Measurements from ENCODE around the gene LRRC7. TPM values are rescaled to one million over a fixed set of nuclear protein-coding genes. Genes with fewer than 3 reads are reported as not detected.

LRRC7 gene
- total RNA-seq, 1 experiment from 2014 or later = not detected

GRCh38 chr1:70085521-70085920 lies 517.8 kb downstream of the LRRC7 start:
- H3K27me3 ChIP-seq (ENCODE audit: control insufficient read depth, insufficient read depth, low read length) = no peaks in the 10 kb centered on the region
- DNase-seq (ENCODE audit: low read depth, low spot score) (no peak), ATAC-seq (no peak)
- H3K4me3 ChIP-seq (ENCODE audit: low read depth in 2 of 2, low read length in 2 of 2) = no peak overlapping the region
- no peaks in the 10 kb centered on the region for H3K36me3 ChIP-seq (ENCODE audit: control insufficient read depth, insufficient read depth, low read length)
- CTCF ChIA-PET = no interaction called here
- no peaks in the 10 kb centered on the region for H3K9me3 ChIP-seq (ENCODE audit: control insufficient read depth, insufficient read depth, low read depth, low read length)
- in situ Hi-C loops (cut with HindIII; ENCODE audit: low pct_unique_long_range_greater_than_20kb, low sequenced_read_pairs) = no loop called here
- H3K4me1 ChIP-seq (ENCODE audit: control insufficient read depth, insufficient read depth, low read length) = no peaks in the 10 kb centered on the region
- no peak overlapping the region for H3K27ac ChIP-seq (ENCODE audit: low read length)
- TF ChIP-seq REST (IDR thresholded peaks at IDR 0.05; ENCODE audit: insufficient read depth in 1 of 2, low read depth in 2 of 2, low read length in 1 of 2) (no peak), TCF7L2 (IDR thresholded peaks at IDR 0.05; ENCODE audit: low read depth, low read length) (no peak), SIN3A (IDR thresholded peaks at IDR 0.05; ENCODE audit: borderline replicate concordance, insufficient read depth, low read depth, low read length) (no peak), POLR2AphosphoS5 (IDR thresholded peaks at IDR 0.05; ENCODE audit: low read depth, low read length) (no peak)
- TF ChIP-seq, protein P1, sequence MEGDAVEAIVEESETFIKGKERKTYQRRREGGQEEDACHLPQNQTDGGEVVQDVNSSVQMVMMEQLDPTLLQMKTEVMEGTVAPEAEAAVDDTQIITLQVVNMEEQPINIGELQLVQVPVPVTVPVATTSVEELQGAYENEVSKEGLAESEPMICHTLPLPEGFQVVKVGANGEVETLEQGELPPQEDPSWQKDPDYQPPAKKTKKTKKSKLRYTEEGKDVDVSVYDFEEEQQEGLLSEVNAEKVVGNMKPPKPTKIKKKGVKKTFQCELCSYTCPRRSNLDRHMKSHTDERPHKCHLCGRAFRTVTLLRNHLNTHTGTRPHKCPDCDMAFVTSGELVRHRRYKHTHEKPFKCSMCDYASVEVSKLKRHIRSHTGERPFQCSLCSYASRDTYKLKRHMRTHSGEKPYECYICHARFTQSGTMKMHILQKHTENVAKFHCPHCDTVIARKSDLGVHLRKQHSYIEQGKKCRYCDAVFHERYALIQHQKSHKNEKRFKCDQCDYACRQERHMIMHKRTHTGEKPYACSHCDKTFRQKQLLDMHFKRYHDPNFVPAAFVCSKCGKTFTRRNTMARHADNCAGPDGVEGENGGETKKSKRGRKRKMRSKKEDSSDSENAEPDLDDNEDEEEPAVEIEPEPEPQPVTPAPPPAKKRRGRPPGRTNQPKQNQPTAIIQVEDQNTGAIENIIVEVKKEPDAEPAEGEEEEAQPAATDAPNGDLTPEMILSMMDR (IDR thresholded peaks at IDR 0.05) = no peak
- intact Hi-C loops (cut with micrococcal nuclease; ENCODE audit: unreplicated experiment) = no loop called here
- BruUV-seq (replicated peaks) = no TSS peak
- POLR2A ChIA-PET = no interaction called here

DNA sequence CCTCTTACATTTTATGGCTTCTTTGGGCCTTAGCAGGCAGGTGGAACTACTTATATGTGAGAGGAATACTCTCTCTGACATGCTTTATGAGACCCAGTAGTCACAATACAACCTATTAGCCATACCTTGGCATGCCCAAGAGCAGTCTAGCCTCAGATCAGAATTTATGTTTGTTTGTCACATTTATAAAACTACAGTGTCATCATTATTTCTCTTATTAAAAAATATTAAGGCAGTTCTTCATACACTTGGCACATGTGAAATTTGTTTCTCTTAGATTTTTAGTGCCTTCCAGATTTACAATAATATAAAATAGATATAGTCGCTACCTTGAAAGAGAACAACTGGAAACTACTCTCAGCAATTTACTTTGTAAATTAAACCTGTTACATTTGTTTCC lies 519.2 kb downstream of the LRRC7 start:
- in situ Hi-C loops (cut with HindIII; ENCODE audit: low pct_unique_long_range_greater_than_20kb, low sequenced_read_pairs) = no loop called here

More for the DNA sequence above, 519.2 kb downstream of the LRRC7 start:
- BruUV-seq (replicated peaks) = no TSS peak
- H3K4me1 ChIP-seq (ENCODE audit: control insufficient read depth, insufficient read depth, low read length) = no peaks in the 10 kb centered on the region
- ATAC-seq (no peak), DNase-seq (ENCODE audit: low read depth, low spot score) (no peak)
- no peak overlapping the region for H3K4me3 ChIP-seq (ENCODE audit: low read depth in 2 of 2, low read length in 2 of 2)
- H3K36me3 ChIP-seq (ENCODE audit: control insufficient read depth, insufficient read depth, low read length) = no peaks in the 10 kb centered on the region; the same call in 1 of the 2 replicates
- H3K9me3 ChIP-seq (ENCODE audit: control insufficient read depth, insufficient read depth, low read depth, low read length) = no peaks in the 10 kb centered on the region
- H3K27me3 ChIP-seq (ENCODE audit: control insufficient read depth, insufficient read depth, low read length) = no peaks in the 10 kb centered on the region
- no peak for TF ChIP-seq REST (IDR thresholded peaks at IDR 0.05; ENCODE audit: insufficient read depth in 1 of 2, low read depth in 2 of 2, low read length in 1 of 2)
- no peak for TF ChIP-seq TCF7L2 (IDR thresholded peaks at IDR 0.05; ENCODE audit: low read depth, low read length)
- no peak for TF ChIP-seq SIN3A (IDR thresholded peaks at IDR 0.05; ENCODE audit: borderline replicate concordance, insufficient read depth, low read depth, low read length)
- TF ChIP-seq, protein P1 (IDR thresholded peaks at IDR 0.05) = no peak
- TF ChIP-seq POLR2AphosphoS5 (IDR thresholded peaks at IDR 0.05; ENCODE audit: low read depth, low read length) = no peak
- POLR2A ChIA-PET = interaction anchor here (0.6 kb wide), 1 partner anchor 198 kb away, joined by 12 read pairs; no protein-coding TSS in a partner anchor
- H3K27ac ChIP-seq (ENCODE audit: low read length) = no peak overlapping the region
- intact Hi-C loops (cut with micrococcal nuclease; ENCODE audit: unreplicated experiment) = no loop called here
- CTCF ChIA-PET = no interaction called here

All from Panc1 (cell line).